Measurements from ENCODE around the gene EHMT1.
"Not testable (repeated sequence)": the region's sequence is repeated elsewhere in the genome, so short reads cannot be mapped to it uniquely, and the experiment has no call there.

Gene EHMT1

GRCh38 chr9:137715321-137715720 is 96.5 kb downstream of the EHMT1 start:
- Histone ChIP-seq H3K27me3 (ENCODE audit: insufficient read depth, low read length, poor library complexity) (no peaks in the 10 kb centered on the region), H3K4me3 (ENCODE audit: low read length) (no peak overlapping the region)
- no peak for DNase-seq

GRCh38 chr9:137715866-137716693 is 97.3 kb downstream of the EHMT1 start:
- Histone ChIP-seq H3K36me3 (ENCODE audit: control insufficient read depth, insufficient read depth, low read length) (peaks cover 11% of the 10 kb centered on the region), H3K79me1 (ENCODE audit: low read length) (peaks cover 11% of the 10 kb centered on the region), H3K79me2 (ENCODE audit: control insufficient read depth, insufficient read depth, low read length) (peaks cover 14% of the 10 kb centered on the region)
- H3K27ac ChIP-seq (ENCODE audit: low read depth, low read length); H3K4me3 ChIP-seq (ENCODE audit: low read length); H3K56ac ChIP-seq (ENCODE audit: low read length); H2BK120ac ChIP-seq (ENCODE audit: low read depth, low read length); DNase-seq; H3K4me2 ChIP-seq (ENCODE audit: low read length); H3K23ac ChIP-seq (ENCODE audit: low read length); H2BK15ac ChIP-seq (replicated peaks; ENCODE audit: low read depth); H3K18ac ChIP-seq (ENCODE audit: low read length); H4K5ac ChIP-seq (ENCODE audit: low read length); H2BK5ac ChIP-seq (ENCODE audit: low read length); H3K27me3 ChIP-seq (ENCODE audit: insufficient read depth, low read length, poor library complexity); H3K9ac ChIP-seq (ENCODE audit: low read length); H3K4me1 ChIP-seq (ENCODE audit: control insufficient read depth, low read depth, low read length); H4K8ac ChIP-seq (ENCODE audit: low read depth, low read length); H2AK5ac ChIP-seq (ENCODE audit: low read length); H3K4ac ChIP-seq (ENCODE audit: low read depth, low read length): not testable (repeated sequence)
- WGBS (ENCODE audit: extremely low coverage, insufficient coverage, low lambda C conversion rate), result 100% methylated on average over 2 of the region's 7 CpGs

More at GRCh38 chr9:137715321-137715720, 96.5 kb downstream of the EHMT1 start:
- Histone ChIP-seq H2AK5ac (ENCODE audit: low read length) (no peak overlapping the region), H2BK15ac (replicated peaks; ENCODE audit: low read depth) (no peak overlapping the region), H2BK5ac (ENCODE audit: low read length) (no peak overlapping the region), H3K18ac (ENCODE audit: low read length) (no peak overlapping the region), H3K56ac (ENCODE audit: low read length) (no peak overlapping the region), H3K79me1 (ENCODE audit: low read length) (peaks cover 11% of the 10 kb centered on the region), H3K4me1 (ENCODE audit: control insufficient read depth, low read depth, low read length) (no peaks in the 10 kb centered on the region), H4K5ac (ENCODE audit: low read length) (no peak overlapping the region), H4K8ac (ENCODE audit: low read depth, low read length) (no peak overlapping the region), H3K23ac (ENCODE audit: low read length) (no peak overlapping the region), H3K4me2 (ENCODE audit: low read length) (no peak overlapping the region), H3K27ac (ENCODE audit: low read depth, low read length) (no peak overlapping the region), H3K4ac (ENCODE audit: low read depth, low read length) (no peak overlapping the region), H2BK120ac (ENCODE audit: low read depth, low read length) (no peak overlapping the region), H3K9ac (ENCODE audit: low read length) (no peak overlapping the region), H3K36me3 (ENCODE audit: control insufficient read depth, insufficient read depth, low read length) (peaks cover 11% of the 10 kb centered on the region), H3K79me2 (ENCODE audit: control insufficient read depth, insufficient read depth, low read length) (peaks cover 14% of the 10 kb centered on the region)
- WGBS (ENCODE audit: extremely low coverage, insufficient coverage, low lambda C conversion rate), result no CpG with 5 or more reads among the region's 12 CpGs

- WGBS (ENCODE audit: extremely low coverage, insufficient coverage, low lambda C conversion rate), result no CpG with 5 or more reads among the region's 25 CpGs
- Histone ChIP-seq H3K36me3 (ENCODE audit: control insufficient read depth, insufficient read depth, low read length) (peaks cover 11% of the 10 kb centered on the region), H3K56ac (ENCODE audit: low read length) (no peak overlapping the region)
Observed at GRCh38 chr9:137716694-137717287, 98.0 kb downstream of the EHMT1 start.

GRCh38 chr9:137717776-137718327 is 99.0 kb downstream of the EHMT1 start:
- Histone ChIP-seq H2BK120ac (ENCODE audit: low read depth, low read length) (no peak overlapping the region), H3K56ac (ENCODE audit: low read length) (no peak overlapping the region), H3K36me3 (ENCODE audit: control insufficient read depth, insufficient read depth, low read length) (peaks cover 11% of the 10 kb centered on the region), H2BK5ac (ENCODE audit: low read length) (no peak overlapping the region), H3K4ac (ENCODE audit: low read depth, low read length) (no peak overlapping the region), H3K79me2 (ENCODE audit: control insufficient read depth, insufficient read depth, low read length) (peaks cover 16% of the 10 kb centered on the region), H3K9ac (ENCODE audit: low read length) (no peak overlapping the region), H3K4me3 (ENCODE audit: low read length) (no peak overlapping the region), H3K79me1 (ENCODE audit: low read length) (peaks cover 8% of the 10 kb centered on the region), H3K23ac (ENCODE audit: low read length) (no peak overlapping the region), H3K27me3 (ENCODE audit: insufficient read depth, low read length, poor library complexity) (no peaks in the 10 kb centered on the region), H3K27ac (ENCODE audit: low read depth, low read length) (no peak overlapping the region), H3K4me1 (ENCODE audit: control insufficient read depth, low read depth, low read length) (no peaks in the 10 kb centered on the region), H4K5ac (ENCODE audit: low read length) (no peak overlapping the region), H4K8ac (ENCODE audit: low read depth, low read length) (no peak overlapping the region), H3K4me2 (ENCODE audit: low read length) (no peak overlapping the region), H2BK15ac (replicated peaks; ENCODE audit: low read depth) (no peak overlapping the region), H2AK5ac (ENCODE audit: low read length) (no peak overlapping the region), H3K18ac (ENCODE audit: low read length) (no peak overlapping the region)
- no CpG with 5 or more reads among the region's 28 CpGs for WGBS (ENCODE audit: extremely low coverage, insufficient coverage, low lambda C conversion rate)
- no peak for DNase-seq

More at GRCh38 chr9:137716694-137717287, 98.0 kb downstream of the EHMT1 start:
- Histone ChIP-seq H3K4me2 (ENCODE audit: low read length) (no peak overlapping the region), H3K23ac (ENCODE audit: low read length) (no peak overlapping the region), H3K4me1 (ENCODE audit: control insufficient read depth, low read depth, low read length) (no peaks in the 10 kb centered on the region), H2AK5ac (ENCODE audit: low read length) (no peak overlapping the region), H4K8ac (ENCODE audit: low read depth, low read length) (no peak overlapping the region), H2BK15ac (replicated peaks; ENCODE audit: low read depth) (no peak overlapping the region), H2BK5ac (ENCODE audit: low read length) (no peak overlapping the region), H3K79me2 (ENCODE audit: control insufficient read depth, insufficient read depth, low read length) (peaks cover 15% of the 10 kb centered on the region), H3K27me3 (ENCODE audit: insufficient read depth, low read length, poor library complexity) (no peaks in the 10 kb centered on the region), H3K4ac (ENCODE audit: low read depth, low read length) (no peak overlapping the region), H3K18ac (ENCODE audit: low read length) (no peak overlapping the region), H3K79me1 (ENCODE audit: low read length) (peaks cover 8% of the 10 kb centered on the region), H3K27ac (ENCODE audit: low read depth, low read length) (no peak overlapping the region), H3K4me3 (ENCODE audit: low read length) (no peak overlapping the region), H2BK120ac (ENCODE audit: low read depth, low read length) (no peak overlapping the region), H3K9ac (ENCODE audit: low read length) (no peak overlapping the region), H4K5ac (ENCODE audit: low read length) (no peak overlapping the region)
- DNase-seq, result no peak

- Histone ChIP-seq H3K23ac (ENCODE audit: low read length) (no peak overlapping the region), H2BK15ac (replicated peaks; ENCODE audit: low read depth) (no peak overlapping the region), H3K4ac (ENCODE audit: low read depth, low read length) (no peak overlapping the region), H4K5ac (ENCODE audit: low read length) (no peak overlapping the region), H3K79me2 (ENCODE audit: control insufficient read depth, insufficient read depth, low read length) (peaks cover 16% of the 10 kb centered on the region), H3K4me2 (ENCODE audit: low read length) (no peak overlapping the region), H3K4me1 (ENCODE audit: control insufficient read depth, low read depth, low read length) (no peaks in the 10 kb centered on the region), H3K9ac (ENCODE audit: low read length) (no peak overlapping the region), H3K79me1 (ENCODE audit: low read length) (peaks cover 8% of the 10 kb centered on the region), H3K27me3 (ENCODE audit: insufficient read depth, low read length, poor library complexity) (no peaks in the 10 kb centered on the region), H3K18ac (ENCODE audit: low read length) (no peak overlapping the region), H3K36me3 (ENCODE audit: control insufficient read depth, insufficient read depth, low read length) (peaks cover 11% of the 10 kb centered on the region), H2BK120ac (ENCODE audit: low read depth, low read length) (no peak overlapping the region), H2BK5ac (ENCODE audit: low read length) (no peak overlapping the region), H3K56ac (ENCODE audit: low read length) (no peak overlapping the region), H3K4me3 (ENCODE audit: low read length) (no peak overlapping the region), H2AK5ac (ENCODE audit: low read length) (no peak overlapping the region), H3K27ac (ENCODE audit: low read depth, low read length) (no peak overlapping the region), H4K8ac (ENCODE audit: low read depth, low read length) (no peak overlapping the region)
- WGBS (ENCODE audit: extremely low coverage, insufficient coverage, low lambda C conversion rate), result no CpG with 5 or more reads among the region's 9 CpGs
- DNase-seq, result no peak
Observed at GRCh38 chr9:137719194-137719593, 100.4 kb downstream of the EHMT1 start.

Data from mesendoderm (in vitro differentiated cells).